ENCODE results near the gene ANK2.

DNA sequence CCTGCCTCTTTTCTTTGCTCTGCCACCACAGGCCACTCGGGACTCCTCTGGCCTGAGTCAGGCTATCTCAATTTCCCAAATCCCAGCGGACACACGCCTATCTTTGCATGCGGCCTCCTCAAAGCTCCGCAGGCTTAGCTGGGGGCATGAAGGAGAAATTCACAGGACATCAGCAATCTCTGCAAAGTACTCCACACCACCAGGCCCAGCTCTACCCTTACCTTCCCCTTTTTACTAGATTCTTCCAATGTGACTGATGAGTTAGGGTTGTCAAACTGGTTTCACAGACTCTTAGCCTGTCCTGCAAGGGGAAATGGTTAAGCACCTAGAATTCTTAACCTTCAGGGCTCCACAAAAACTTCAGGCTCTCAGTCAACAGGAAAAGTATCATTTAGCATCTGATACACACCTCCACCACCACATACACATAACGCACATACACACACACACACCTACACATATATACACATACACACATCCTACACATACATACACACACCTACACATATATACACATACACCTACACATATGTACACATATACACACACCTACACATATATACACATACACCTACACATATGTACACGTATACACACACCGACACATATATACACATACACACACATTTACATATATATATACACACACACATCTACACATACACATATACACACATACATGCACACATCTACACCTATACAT lies 349.1 kb downstream of the ANK2 start:
- TF ChIP-seq, protein P1, sequence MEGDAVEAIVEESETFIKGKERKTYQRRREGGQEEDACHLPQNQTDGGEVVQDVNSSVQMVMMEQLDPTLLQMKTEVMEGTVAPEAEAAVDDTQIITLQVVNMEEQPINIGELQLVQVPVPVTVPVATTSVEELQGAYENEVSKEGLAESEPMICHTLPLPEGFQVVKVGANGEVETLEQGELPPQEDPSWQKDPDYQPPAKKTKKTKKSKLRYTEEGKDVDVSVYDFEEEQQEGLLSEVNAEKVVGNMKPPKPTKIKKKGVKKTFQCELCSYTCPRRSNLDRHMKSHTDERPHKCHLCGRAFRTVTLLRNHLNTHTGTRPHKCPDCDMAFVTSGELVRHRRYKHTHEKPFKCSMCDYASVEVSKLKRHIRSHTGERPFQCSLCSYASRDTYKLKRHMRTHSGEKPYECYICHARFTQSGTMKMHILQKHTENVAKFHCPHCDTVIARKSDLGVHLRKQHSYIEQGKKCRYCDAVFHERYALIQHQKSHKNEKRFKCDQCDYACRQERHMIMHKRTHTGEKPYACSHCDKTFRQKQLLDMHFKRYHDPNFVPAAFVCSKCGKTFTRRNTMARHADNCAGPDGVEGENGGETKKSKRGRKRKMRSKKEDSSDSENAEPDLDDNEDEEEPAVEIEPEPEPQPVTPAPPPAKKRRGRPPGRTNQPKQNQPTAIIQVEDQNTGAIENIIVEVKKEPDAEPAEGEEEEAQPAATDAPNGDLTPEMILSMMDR (IDR thresholded peaks at IDR 0.05; ENCODE audit: low read length): no peak
- no peak for TF ChIP-seq EZH2 (IDR thresholded peaks at IDR 0.05; ENCODE audit: borderline replicate concordance, low read length)

Measured in OCI-LY1 (cell line).